Measurements from ENCODE around the gene SPRING1. TPM values are rescaled to one million over a fixed set of nuclear protein-coding genes. Genes with fewer than 3 reads are reported as not detected.
A peak's percentile ranks its signal among the peaks of the same experiment; 100 is the strongest.

SPRING1 gene
- total RNA-seq, 2 donors from 2014 or later, result 13.9 to 18.1 TPM

GRCh38 chr12:116712458-116713303 is 25.2 kb downstream of the SPRING1 start:
- no peak for DNase-seq (ENCODE audit: low spot score)
- intact Hi-C loops (cut with DNase I), result no loop called here

- DNase-seq (ENCODE audit: low spot score), result no peak
- intact Hi-C loops (cut with DNase I), result no loop called here
Measured at GRCh38 chr12:116710370-116711150, 27.3 kb downstream of the SPRING1 start.

GRCh38 chr12:116709768-116710167 is 28.1 kb downstream of the SPRING1 start:
- intact Hi-C loops (cut with DNase I), result no loop called here
- no peak for DNase-seq (ENCODE audit: low spot score)

GRCh38 chr12:116708826-116709756 is 28.8 kb downstream of the SPRING1 start:
- DNase-seq (ENCODE audit: low spot score), result no peak
- intact Hi-C loops (cut with DNase I), result no loop called here

- no peak for DNase-seq (ENCODE audit: low spot score)
- intact Hi-C loops (cut with DNase I), result no loop called here
Measured at GRCh38 chr12:116707751-116708150, 30.1 kb downstream of the SPRING1 start.

GRCh38 chr12:116703214-116703795 is 34.6 kb downstream of the SPRING1 start:
- intact Hi-C loops (cut with DNase I), result loop anchor here in 1 of 2 donors (5.0 kb wide), 2 partner anchors 179 to 324 kb away; partner anchors contain the start of gene HRK
- DNase-seq (ENCODE audit: low spot score), result peak; percentile 86

- intact Hi-C loops (cut with DNase I), result loop anchor here in 1 of 2 donors (5.0 kb wide), 2 partner anchors 181 to 326 kb away; partner anchors contain the start of gene HRK
- no peak for DNase-seq (ENCODE audit: low spot score)
Measured at GRCh38 chr12:116701432-116701831, 36.4 kb downstream of the SPRING1 start.

GRCh38 chr12:116700066-116700465 is 37.8 kb downstream of the SPRING1 start:
- intact Hi-C loops (cut with DNase I), result loop anchor here in 1 of 2 donors (5.0 kb wide), 2 partner anchors 182 to 327 kb away; partner anchors contain the start of gene HRK

GRCh38 chr12:116698554-116699075 is 39.3 kb downstream of the SPRING1 start:
- intact Hi-C loops (cut with DNase I), result no loop called here
- no peak for DNase-seq (ENCODE audit: low spot score)

More at GRCh38 chr12:116700066-116700465, 37.8 kb downstream of the SPRING1 start:
- no peak for DNase-seq (ENCODE audit: low spot score)

- intact Hi-C loops (cut with DNase I), result no loop called here
Measured at GRCh38 chr12:116698116-116698515, 39.8 kb downstream of the SPRING1 start.

GRCh38 chr12:116697716-116698115 is 40.2 kb downstream of the SPRING1 start:
- no peak for DNase-seq (ENCODE audit: low spot score)
- intact Hi-C loops (cut with DNase I), result no loop called here

More at GRCh38 chr12:116698116-116698515, 39.8 kb downstream of the SPRING1 start:
- DNase-seq (ENCODE audit: low spot score), result no peak

- no peak for DNase-seq (ENCODE audit: low spot score)
- intact Hi-C loops (cut with DNase I), result no loop called here
Measured at GRCh38 chr12:116697305-116697704, 40.6 kb downstream of the SPRING1 start.

GRCh38 chr12:116695464-116695725 is 42.5 kb downstream of the SPRING1 start:
- no peak for DNase-seq (ENCODE audit: low spot score)
- intact Hi-C loops (cut with DNase I), result no loop called here

GRCh38 chr12:116694653-116695463 is 43.0 kb downstream of the SPRING1 start:
- intact Hi-C loops (cut with DNase I), result no loop called here
- no peak for DNase-seq (ENCODE audit: low spot score)

- intact Hi-C loops (cut with DNase I), result no loop called here
Measured at GRCh38 chr12:116693286-116694227, 44.3 kb downstream of the SPRING1 start.

GRCh38 chr12:116692605-116693004 is 45.3 kb downstream of the SPRING1 start:
- no peak for DNase-seq (ENCODE audit: low spot score)
- intact Hi-C loops (cut with DNase I), result no loop called here

More at GRCh38 chr12:116693286-116694227, 44.3 kb downstream of the SPRING1 start:
- DNase-seq (ENCODE audit: low spot score), result no peak

- intact Hi-C loops (cut with DNase I), result no loop called here
Measured at GRCh38 chr12:116691636-116692035, 46.2 kb downstream of the SPRING1 start.

More at GRCh38 chr12:116691636-116692035, 46.2 kb downstream of the SPRING1 start:
- no peak for DNase-seq (ENCODE audit: low spot score)
